ENCODE results near the gene MIPOL1. TPM values are rescaled to one million over a fixed set of nuclear protein-coding genes. Genes with fewer than 3 reads are reported as not detected.

MIPOL1 gene
- total and polyA plus RNA-seq, 9 of the 15 experiments (the other 6 are each of a cell fraction or from before 2014, with no cell fraction given) = 6.7 to 21.9 (median 12.4) TPM

DNA sequence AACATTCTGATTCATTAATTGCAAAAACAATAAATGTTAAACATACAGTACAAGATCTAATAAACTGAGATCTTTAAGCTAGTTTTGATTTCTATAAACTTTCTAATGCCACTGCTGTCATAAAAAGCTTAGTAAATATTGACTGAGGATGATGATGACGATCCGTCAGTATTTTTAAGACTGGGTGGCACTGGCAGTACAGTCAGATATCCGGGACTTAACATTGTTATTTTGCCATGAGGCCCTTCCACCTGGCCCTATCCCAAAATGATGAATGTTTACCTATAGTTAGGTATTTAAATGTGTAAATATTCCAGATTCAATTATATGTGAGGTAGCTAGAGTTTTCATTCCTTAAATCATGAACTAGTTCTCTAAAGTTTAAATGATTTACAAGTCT lies 238.8 kb downstream of the MIPOL1 start:
- POLR2A ChIA-PET = no interaction called here
- Histone ChIP-seq H4K20me1 (replicated peaks; ENCODE audit: control insufficient read depth, insufficient read depth, low read length) (no peaks in the 10 kb centered on the region), H2AFZ (ENCODE audit: low read depth, low read length) (no peak overlapping the region), H3K4me3 (no peak overlapping the region), H3K4me1 (replicated peaks in 1 of 2; ENCODE audit: control insufficient read depth in 2 of 2, insufficient read depth in 2 of 2, low read length in 2 of 2) (no peaks in the 10 kb centered on the region), H3K79me2 (ENCODE audit: control insufficient read depth, insufficient read depth, low read length) (no peaks in the 10 kb centered on the region), H3K9me3 (replicated peaks; ENCODE audit: control insufficient read depth, insufficient read depth, low read depth, low read length) (no peaks in the 10 kb centered on the region), H3K4me2 (ENCODE audit: insufficient read depth, low read length) (no peak overlapping the region), H3K9me1 (ENCODE audit: control insufficient read depth, insufficient read depth, low read length) (no peaks in the 10 kb centered on the region), H3K36me3 (ENCODE audit: control insufficient read depth, insufficient read depth, low read length) (no peaks in the 10 kb centered on the region), H3K27ac (ENCODE audit: extremely low read depth, low read depth, low read length) (no peak overlapping the region), H3K9ac (ENCODE audit: insufficient read depth in 1 of 2, low read depth in 2 of 2, low read length in 2 of 2) (no peak overlapping the region), H3K27me3 (ENCODE audit: control insufficient read depth in 2 of 2, insufficient read depth in 2 of 2, low read length in 2 of 2) (no peaks in the 10 kb centered on the region)
- in situ Hi-C loops (cut with MboI) (no loop called here), intact Hi-C loops (cut with micrococcal nuclease) (no loop called here)
- 63% methylated on average over 3 of the region's 3 CpGs for WGBS (ENCODE audit: insufficient coverage, low coverage, missing lambda C conversion rate)
- no TSS peak for BruUV-seq (replicated peaks)
- TF ChIP-seq DNMT1 (IDR thresholded peaks at IDR 0.05) (no peak), SREBF1 (IDR thresholded peaks at IDR 0.05; ENCODE audit: borderline replicate concordance, low read depth, low read length) (no peak), ZNF79 (CRISPR knock-in tag; IDR thresholded peaks at IDR 0.05; ENCODE audit: low read depth) (no peak)
- no peak for FAIRE-seq
- DNase-seq (ENCODE audit: extremely low read depth in 1 of 4, low spot score in 3 of 4) = no peak
- CTCF ChIA-PET (ENCODE audit: low intra/inter-chr PET ratio) = no interaction called here
- no peak for ATAC-seq

DNA sequence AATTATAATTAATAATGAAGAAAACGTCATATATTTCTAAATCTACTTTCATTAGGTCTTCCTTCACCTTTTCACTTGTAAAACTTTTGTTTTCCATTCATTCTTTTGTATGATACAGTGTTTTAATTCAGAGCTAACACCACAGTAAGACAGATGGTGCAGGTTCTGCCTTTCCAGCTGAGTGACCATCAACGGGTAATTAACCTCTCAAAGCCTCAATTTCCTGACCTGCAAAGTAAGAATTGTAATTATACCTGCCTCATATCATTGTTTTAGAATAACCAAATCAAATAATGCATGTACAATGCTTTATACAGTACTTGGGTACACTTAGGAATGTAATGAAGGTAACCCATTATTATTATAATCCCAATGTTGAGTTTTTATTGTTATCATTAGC lies 239.8 kb downstream of the MIPOL1 start:
- ChIA-PET CTCF (ENCODE audit: low intra/inter-chr PET ratio) (no interaction called here), POLR2A (interaction anchor here (1.4 kb wide), 1 partner anchor 13 kb away, joined by 3 read pairs; no protein-coding TSS in a partner anchor)
- 17% methylated on average over 2 of the region's 2 CpGs for WGBS (ENCODE audit: insufficient coverage, low coverage, missing lambda C conversion rate)
- Histone ChIP-seq H3K36me3 (ENCODE audit: control insufficient read depth, insufficient read depth, low read length) (no peaks in the 10 kb centered on the region), H2AFZ (ENCODE audit: low read depth, low read length) (no peak overlapping the region), H3K79me2 (ENCODE audit: control insufficient read depth, insufficient read depth, low read length) (no peaks in the 10 kb centered on the region), H4K20me1 (replicated peaks; ENCODE audit: control insufficient read depth, insufficient read depth, low read length) (no peaks in the 10 kb centered on the region), H3K4me1 (replicated peaks in 1 of 2; ENCODE audit: control insufficient read depth in 2 of 2, insufficient read depth in 2 of 2, low read length in 2 of 2) (no peaks in the 10 kb centered on the region), H3K9ac (ENCODE audit: insufficient read depth in 1 of 2, low read depth in 2 of 2, low read length in 2 of 2) (no peak overlapping the region), H3K9me1 (ENCODE audit: control insufficient read depth, insufficient read depth, low read length) (no peaks in the 10 kb centered on the region), H3K27me3 (ENCODE audit: control insufficient read depth in 2 of 2, insufficient read depth in 2 of 2, low read length in 2 of 2) (no peaks in the 10 kb centered on the region), H3K4me2 (ENCODE audit: insufficient read depth, low read length) (no peak overlapping the region), H3K4me3 (no peak overlapping the region), H3K9me3 (replicated peaks; ENCODE audit: control insufficient read depth, insufficient read depth, low read depth, low read length) (no peaks in the 10 kb centered on the region), H3K27ac (ENCODE audit: extremely low read depth, low read depth, low read length) (no peak overlapping the region)
- no peak for DNase-seq (ENCODE audit: extremely low read depth in 1 of 4, low spot score in 3 of 4)
- intact Hi-C loops (cut with micrococcal nuclease) = no loop called here
- FAIRE-seq = no peak
- ATAC-seq = no peak
- in situ Hi-C loops (cut with MboI) = no loop called here
- BruUV-seq (replicated peaks) = no TSS peak
- TF ChIP-seq NFATC3 (IDR thresholded peaks at IDR 0.05) (no peak), ZNF232 (CRISPR knock-in tag; IDR thresholded peaks at IDR 0.05) (no peak), MAZ (CRISPR knock-in tag; conservative IDR thresholded peaks at IDR 0.05 in 1 of 2, IDR thresholded peaks at IDR 0.05 in 1 of 2) (no peak), EP400 (IDR thresholded peaks at IDR 0.05) (no peak), MEF2A (IDR thresholded peaks at IDR 0.05; ENCODE audit: control insufficient read depth, low read depth, low read length) (no peak), FIP1L1 (IDR thresholded peaks at IDR 0.05; ENCODE audit: low read depth, low read length, poor library complexity, severe bottlenecking) (no peak), JUN (IDR thresholded peaks at IDR 0.05; ENCODE audit: borderline replicate concordance, low read depth, low read length) (no peak), JUN (CRISPR knock-in tag; IDR thresholded peaks at IDR 0.05; ENCODE audit: borderline replicate concordance) (no peak), ZNF551 (CRISPR knock-in tag; IDR thresholded peaks at IDR 0.05) (no peak)
- TF ChIP-seq, protein P1, sequence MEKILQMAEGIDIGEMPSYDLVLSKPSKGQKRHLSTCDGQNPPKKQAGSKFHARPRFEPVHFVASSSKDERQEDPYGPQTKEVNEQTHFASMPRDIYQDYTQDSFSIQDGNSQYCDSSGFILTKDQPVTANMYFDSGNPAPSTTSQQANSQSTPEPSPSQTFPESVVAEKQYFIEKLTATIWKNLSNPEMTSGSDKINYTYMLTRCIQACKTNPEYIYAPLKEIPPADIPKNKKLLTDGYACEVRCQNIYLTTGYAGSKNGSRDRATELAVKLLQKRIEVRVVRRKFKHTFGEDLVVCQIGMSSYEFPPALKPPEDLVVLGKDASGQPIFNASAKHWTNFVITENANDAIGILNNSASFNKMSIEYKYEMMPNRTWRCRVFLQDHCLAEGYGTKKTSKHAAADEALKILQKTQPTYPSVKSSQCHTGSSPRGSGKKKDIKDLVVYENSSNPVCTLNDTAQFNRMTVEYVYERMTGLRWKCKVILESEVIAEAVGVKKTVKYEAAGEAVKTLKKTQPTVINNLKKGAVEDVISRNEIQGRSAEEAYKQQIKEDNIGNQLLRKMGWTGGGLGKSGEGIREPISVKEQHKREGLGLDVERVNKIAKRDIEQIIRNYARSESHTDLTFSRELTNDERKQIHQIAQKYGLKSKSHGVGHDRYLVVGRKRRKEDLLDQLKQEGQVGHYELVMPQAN (IDR thresholded peaks at IDR 0.05; ENCODE audit: borderline replicate concordance) = no peak
- TF ChIP-seq, protein P2, sequence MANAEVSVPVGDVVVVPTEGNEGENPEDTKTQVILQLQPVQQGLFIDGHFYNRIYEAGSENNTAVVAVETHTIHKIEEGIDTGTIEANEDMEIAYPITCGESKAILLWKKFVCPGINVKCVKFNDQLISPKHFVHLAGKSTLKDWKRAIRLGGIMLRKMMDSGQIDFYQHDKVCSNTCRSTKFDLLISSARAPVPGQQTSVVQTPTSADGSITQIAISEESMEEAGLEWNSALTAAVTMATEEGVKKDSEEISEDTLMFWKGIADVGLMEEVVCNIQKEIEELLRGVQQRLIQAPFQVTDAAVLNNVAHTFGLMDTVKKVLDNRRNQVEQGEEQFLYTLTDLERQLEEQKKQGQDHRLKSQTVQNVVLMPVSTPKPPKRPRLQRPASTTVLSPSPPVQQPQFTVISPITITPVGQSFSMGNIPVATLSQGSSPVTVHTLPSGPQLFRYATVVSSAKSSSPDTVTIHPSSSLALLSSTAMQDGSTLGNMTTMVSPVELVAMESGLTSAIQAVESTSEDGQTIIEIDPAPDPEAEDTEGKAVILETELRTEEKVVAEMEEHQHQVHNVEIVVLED (CRISPR knock-in tag; IDR thresholded peaks at IDR 0.05) = no peak

All from K562 (cell line).